IPS DF 4.7 (cell line): Measurements from ENCODE around the gene RNF40.

Source experiments
- DNase-seq: peaks from one replicate; pipeline ENCODE4 v3.0.0-alpha.2; 2013; ENCODE audit warnings: low spot score; ENCODE audit errors: extremely low read depth

RNF40 gene

GRCh38 chr16:30761928-30762902 is at the start of gene RNF40, which contains the start of gene CFAP119:
TSS of gene RNF40 (plus strand) at chr16:30762322. CDS start at chr16:30762546, 224 bp downstream.
TSS of gene CFAP119 (minus strand) at chr16:30762062. CDS start at chr16:30761748, 314 bp downstream.
- peak; percentile 86 for DNase-seq

- no peak for DNase-seq
Measured at GRCh38 chr16:30715750-30716445, 46.2 kb upstream of the RNF40 start.

GRCh38 chr16:30720086-30720485 is 42.0 kb upstream of the RNF40 start:
- no peak for DNase-seq

- DNase-seq, result no peak
Measured at GRCh38 chr16:30720694-30721093, 41.4 kb upstream of the RNF40 start.

DNA sequence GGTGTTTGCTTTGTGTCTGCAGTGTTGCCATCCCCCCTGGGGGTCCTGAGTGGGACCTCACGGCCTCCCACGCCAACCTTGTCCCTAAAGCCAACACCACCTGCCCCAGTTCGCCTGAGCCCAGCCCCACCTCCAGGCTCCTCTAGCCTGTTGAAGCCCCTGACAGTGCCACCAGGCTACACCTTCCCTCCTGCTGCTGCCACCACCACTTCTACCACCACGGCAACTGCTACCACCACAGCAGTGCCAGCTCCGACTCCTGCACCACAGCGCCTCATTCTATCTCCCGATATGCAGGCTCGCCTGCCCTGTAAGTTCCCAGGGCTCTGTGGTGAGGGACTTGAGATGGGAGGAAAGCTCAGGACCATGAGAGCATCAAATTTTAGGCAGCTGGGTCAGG is 41.0 kb upstream of the RNF40 start:
- DNase-seq, result no peak

- no peak for DNase-seq
Measured at GRCh38 chr16:30721606-30722005, 40.5 kb upstream of the RNF40 start.

GRCh38 chr16:30722443-30722842 is 39.7 kb upstream of the RNF40 start:
- no peak for DNase-seq

- DNase-seq, result no peak
Measured at GRCh38 chr16:30722916-30723315, 39.2 kb upstream of the RNF40 start.

- no peak for DNase-seq
Measured at GRCh38 chr16:30723725-30724355, 38.3 kb upstream of the RNF40 start.

- no peak for DNase-seq
Measured at GRCh38 chr16:30724641-30725417, 37.3 kb upstream of the RNF40 start.

- DNase-seq, result no peak
Measured at GRCh38 chr16:30725418-30725792, 36.7 kb upstream of the RNF40 start.

GRCh38 chr16:30728321-30728720 is 33.8 kb upstream of the RNF40 start:
- no peak for DNase-seq

- no peak for DNase-seq
Measured at GRCh38 chr16:30728899-30729672, 33.0 kb upstream of the RNF40 start.

GRCh38 chr16:30731411-30731810 is 30.7 kb upstream of the RNF40 start:
- DNase-seq, result no peak

- DNase-seq, result no peak
Measured at GRCh38 chr16:30736995-30737793, 24.9 kb upstream of the RNF40 start.

GRCh38 chr16:30737794-30738648 is 24.1 kb upstream of the RNF40 start:
- no peak for DNase-seq

DNA sequence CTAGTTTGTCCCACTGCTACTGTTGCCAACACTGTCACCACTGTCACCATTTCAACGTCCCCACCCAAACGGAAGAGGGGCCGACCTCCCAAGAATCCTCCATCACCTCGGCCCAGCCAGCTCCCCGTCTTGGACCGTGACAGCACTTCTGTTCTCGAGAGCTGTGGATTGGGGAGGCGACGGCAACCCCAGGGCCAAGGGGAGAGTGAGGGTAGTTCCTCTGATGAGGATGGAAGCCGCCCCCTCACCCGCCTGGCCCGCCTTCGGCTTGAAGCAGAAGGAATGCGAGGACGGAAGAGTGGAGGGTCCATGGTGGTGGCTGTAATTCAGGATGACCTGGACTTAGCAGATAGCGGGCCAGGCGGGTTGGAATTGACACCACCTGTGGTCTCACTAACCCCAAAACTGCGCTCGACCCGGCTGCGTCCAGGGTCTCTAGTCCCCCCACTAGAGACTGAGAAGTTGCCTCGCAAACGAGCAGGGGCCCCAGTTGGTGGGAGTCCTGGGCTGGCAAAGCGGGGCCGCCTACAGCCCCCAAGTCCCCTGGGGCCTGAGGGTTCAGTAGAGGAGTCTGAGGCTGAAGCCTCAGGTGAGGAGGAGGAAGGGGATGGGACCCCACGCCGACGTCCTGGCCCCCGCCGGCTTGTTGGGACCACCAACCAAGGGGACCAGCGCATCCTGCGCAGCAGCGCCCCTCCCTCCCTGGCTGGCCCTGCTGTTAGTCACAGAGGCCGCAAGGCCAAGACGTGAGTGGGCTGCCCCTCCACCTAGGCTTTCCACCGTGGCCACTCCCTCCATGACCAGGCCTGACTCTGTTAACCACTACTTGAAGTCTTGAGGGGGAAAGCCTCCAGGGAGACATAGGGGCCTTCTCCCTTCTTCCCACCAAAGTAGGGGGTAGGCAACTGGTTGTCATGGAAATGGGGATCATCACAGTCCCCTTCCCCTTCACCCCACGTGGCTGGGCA is 22.9 kb upstream of the RNF40 start:
- no peak for DNase-seq
